ENCODE results near the gene KRTAP2-2. TPM values are rescaled to one million over a fixed set of nuclear protein-coding genes. Genes with fewer than 3 reads are reported as not detected.
"Not testable (repeated sequence)": the region's sequence is repeated elsewhere in the genome, so short reads cannot be mapped to it uniquely, and the experiment has no call there.

The KRTAP2-2 gene, protein sequence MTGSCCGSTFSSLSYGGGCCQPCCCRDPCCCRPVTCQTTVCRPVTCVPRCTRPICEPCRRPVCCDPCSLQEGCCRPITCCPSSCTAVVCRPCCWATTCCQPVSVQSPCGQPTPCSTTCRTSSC
- not detected for polyA plus RNA-seq (ENCODE audit: insufficient read length)

GRCh38 chr17:41055130-41055529 lies at the start of gene KRTAP2-2:
KRTAP2-2 (minus strand) TSS chr17:41055230; CDS start chr17:41055211, 19 bp downstream.
- DNase-seq (ENCODE audit: low read depth): not testable (repeated sequence)

DNA sequence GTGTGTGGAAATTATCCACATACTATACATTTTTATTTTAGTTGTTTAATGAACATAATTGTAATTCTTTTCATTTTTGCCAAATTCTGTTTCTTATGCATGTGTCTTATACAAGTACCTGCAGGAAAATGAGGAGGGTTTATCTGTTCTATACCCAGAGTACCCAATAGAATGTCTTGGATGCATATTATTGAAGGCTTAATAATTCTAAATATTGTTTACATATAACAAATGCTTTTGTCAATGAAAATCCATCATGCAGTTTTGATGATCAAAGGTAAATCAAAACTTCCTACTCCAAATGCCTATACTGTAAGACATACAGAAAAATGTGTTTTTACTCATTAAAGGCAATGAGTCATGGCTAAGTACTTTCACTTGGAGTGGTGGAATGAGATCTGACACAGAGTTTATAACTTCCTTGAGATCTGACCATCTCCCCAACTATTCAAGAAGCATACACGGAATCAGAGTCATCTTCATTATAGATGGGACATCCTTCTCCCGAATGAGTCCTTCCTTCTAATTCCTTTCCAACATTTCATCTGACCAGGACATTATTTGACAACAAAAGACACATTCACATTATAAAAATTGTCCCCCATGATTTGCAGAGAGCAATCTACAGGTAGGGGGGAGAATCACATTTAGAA lies 49.5 kb upstream of the KRTAP2-2 start:
- DNase-seq (ENCODE audit: low read depth): not testable (repeated sequence)

DNA sequence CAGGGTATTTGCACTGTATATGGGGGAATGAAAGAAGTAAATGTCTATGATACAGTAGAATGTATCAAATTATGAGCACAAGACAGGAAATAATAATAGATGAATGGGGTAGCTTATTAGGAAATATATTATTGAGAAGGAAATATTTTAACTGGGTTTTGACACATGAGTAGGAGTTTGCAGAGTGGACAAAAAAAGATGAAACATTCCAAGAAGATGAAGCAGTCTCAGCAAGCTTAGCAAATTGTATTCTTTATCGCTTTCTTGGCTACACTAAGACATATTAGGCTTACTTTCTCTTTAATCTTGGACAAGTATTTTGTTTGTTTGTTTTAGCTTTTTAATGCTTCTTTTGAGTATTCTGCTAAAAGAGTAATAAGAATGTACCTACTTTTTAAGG lies 48.9 kb upstream of the KRTAP2-2 start:
- DNase-seq (ENCODE audit: low read depth): no peak

DNA sequence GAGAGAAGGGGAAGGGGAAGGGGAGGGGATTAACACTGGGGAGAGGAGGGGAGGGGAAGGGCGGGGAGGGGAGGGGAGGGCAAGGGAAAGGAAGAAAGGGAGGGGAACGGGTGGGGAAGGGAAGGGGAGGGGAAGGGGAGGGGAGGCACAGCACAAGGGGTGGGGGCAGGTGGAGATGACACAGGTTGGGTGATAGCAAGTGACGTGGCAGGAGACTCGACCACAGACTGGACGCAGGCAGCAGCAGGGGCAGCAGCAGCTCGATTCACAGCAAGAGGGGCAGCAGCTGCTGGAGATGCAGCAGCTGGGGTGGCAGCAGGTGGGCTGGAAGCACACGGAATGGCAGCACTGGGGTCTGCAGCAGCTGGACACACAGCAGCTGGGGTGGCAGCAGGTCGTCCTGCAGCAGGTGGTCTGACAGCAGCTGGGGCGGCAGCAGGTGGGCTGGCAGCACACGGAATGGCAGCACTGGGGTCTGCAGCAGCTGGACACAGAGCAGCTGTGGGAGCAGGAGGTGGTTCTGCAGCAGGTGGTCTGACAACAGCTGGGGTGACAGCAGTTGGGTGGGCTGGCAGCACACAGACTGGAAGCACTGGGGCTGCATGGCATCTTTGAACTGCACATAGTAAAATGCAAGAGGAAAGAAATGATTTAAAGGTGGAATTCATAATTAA lies 46.7 kb upstream of the KRTAP2-2 start, which contains the start of gene KRTAP4-16:
KRTAP4-16 (minus strand) TSS at position 624 of the 674 bp plus-strand sequence; CDS start at position 624, 0 bp downstream.
- no peak for DNase-seq (ENCODE audit: low read depth)

DNA sequence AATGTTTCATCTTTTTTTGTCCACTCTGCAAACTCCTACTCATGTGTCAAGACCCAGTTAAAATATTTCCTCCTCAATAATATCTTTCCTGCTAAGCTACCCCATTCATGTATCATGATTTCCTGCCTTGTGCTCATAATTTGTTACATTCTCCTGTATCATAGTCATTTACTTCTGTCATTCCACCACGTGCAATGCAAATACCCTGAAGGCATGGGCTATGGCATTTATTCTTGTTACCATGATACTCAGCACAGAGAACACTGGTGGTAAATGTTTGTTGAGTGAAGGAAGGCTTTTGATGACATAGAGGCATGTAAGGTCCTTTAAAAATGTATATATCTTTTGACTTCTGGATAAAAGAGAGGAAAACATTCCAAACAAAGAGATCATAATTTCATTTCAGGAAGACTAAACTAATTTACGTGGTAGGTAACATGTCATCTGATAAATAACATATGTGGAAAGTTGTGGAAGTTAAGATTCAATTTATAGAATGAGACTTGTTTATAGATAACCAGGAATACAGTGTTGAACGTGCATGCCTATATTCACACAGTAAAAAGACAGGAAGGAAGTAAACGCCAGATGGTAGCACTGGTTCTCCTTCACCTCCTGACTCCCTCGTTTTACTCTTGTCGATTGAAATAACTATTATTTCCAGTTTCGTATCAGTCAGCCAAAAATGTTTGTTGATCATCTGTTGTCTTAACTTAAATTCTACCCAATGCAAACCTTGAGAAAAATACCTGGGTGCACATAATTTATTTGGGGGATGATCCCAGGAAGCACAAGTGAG lies 44.9 kb upstream of the KRTAP2-2 start:
- not testable (repeated sequence) for DNase-seq (ENCODE audit: low read depth)

GRCh38 chr17:41098481-41098880 lies 43.5 kb upstream of the KRTAP2-2 start:
- no peak for DNase-seq (ENCODE audit: low read depth)

DNA sequence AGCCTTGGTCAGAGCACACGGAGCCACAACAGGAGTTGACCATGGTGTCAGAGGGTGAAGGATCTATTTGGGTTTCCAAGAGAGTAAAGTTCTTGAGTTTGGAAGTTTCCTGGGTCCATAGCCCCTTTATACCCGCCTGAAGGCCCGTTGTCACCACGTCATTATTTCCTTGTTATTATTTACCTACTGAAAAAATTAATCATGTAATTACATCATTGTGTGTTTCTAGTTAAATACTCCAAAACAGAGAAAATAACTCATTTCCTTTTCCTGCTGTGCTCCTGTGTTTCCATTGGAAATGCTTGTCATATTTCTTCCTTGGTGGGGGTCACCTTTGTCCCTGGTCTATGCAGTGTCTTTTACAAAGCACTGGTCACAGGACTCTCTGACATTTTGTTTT lies 43.0 kb upstream of the KRTAP2-2 start, which contains the start of gene KRTAP4-8:
KRTAP4-8 (minus strand) TSS at position 101 of the 400 bp plus-strand sequence; CDS start at position 43, 58 bp downstream.
- no peak for DNase-seq (ENCODE audit: low read depth)

DNA sequence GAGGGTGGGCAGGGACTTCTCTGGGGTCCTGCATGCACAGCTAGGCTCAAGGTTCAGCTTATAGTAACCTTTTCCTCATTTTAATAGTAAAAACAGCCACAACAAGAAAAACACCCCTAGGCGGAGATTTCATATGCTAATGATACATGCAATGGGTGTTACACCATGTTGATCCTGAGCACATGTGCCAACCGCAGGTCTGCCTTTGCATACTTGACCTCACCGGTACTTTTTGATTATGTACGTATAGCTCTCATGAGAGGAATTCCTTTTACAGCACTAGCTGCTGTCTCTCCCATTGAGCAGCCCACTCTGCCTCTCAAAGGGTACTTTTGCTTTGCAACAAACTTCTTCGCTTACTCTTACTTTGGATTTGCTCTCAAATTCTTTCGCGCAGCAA lies 41.0 kb upstream of the KRTAP2-2 start:
- no peak for DNase-seq (ENCODE audit: low read depth)

GRCh38 chr17:41088760-41089352 lies 33.8 kb upstream of the KRTAP2-2 start:
- DNase-seq (ENCODE audit: low read depth): not testable (repeated sequence)

- not testable (repeated sequence) for DNase-seq (ENCODE audit: low read depth)
Measured at GRCh38 chr17:41084100-41084856, 29.2 kb upstream of the KRTAP2-2 start, which contains the start of gene KRTAP4-7. KRTAP4-7 (plus strand) TSS chr17:41084150; CDS start chr17:41084207, 57 bp downstream.

- DNase-seq (ENCODE audit: low read depth): not testable (repeated sequence)
Measured at GRCh38 chr17:41083427-41083826, 28.4 kb upstream of the KRTAP2-2 start.

- no peak for DNase-seq (ENCODE audit: low read depth)
Measured at GRCh38 chr17:41082626-41083025, 27.6 kb upstream of the KRTAP2-2 start.

GRCh38 chr17:41076788-41077187 lies 21.8 kb upstream of the KRTAP2-2 start:
- DNase-seq (ENCODE audit: low read depth): no peak

DNA sequence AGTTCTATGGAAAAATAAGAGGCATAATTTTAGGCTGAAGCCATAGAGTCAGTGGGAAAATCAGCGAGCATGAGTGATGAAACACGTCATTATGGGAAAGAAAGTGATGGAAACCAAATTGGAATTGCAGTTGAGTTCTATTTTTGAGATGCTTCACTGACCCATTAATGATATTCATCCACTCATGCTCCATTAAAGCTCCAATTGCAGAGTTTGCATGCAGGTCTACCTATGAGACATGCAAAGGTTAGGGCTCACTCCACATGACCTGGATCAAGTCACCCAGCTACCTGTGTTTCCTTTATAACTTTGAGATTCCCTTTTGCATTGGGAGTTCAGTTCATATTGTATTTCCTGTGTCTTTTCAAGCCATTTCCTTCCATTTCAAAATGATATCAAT lies 18.6 kb upstream of the KRTAP2-2 start:
- no peak for DNase-seq (ENCODE audit: low read depth)

DNA sequence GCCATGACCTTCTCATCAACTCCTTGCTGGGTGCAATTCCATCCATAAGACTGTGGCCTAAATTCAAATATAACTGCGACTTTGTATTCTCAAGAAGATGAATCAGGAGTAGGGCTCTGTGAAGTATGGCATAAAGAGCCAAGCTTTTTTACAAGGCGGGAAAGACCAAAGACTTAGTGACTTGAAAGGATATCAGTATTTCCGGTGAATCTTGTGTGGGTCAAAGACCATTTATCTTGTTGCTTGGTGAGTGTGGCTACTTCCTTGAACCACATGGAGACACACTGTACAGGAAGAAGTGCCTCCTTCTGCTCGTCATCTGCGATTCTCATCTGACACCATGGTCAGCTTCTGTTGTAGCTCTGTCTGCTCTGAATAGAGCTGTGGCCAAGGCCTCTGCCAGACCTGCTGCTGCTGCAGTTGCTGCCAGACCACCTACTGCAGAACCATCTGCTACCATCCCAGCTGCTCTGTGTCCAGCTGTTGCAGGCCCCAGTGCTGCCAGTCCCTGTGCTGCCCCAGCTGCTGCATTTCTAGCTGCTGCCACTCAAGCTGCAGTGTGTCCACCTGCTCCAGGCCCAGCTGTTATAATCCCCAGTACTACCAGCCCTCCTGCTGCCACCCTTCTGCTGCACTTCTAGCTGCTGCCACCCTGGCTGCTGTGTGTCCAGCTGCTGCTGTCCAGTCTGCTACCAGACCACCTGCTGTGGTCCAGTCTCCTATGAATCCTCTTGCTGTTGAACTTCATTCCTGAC lies 16.8 kb upstream of the KRTAP2-2 start:
- DNase-seq (ENCODE audit: low read depth): no peak

- DNase-seq (ENCODE audit: low read depth): no peak
Measured at GRCh38 chr17:41069031-41069430, 14.0 kb upstream of the KRTAP2-2 start.

- no peak for DNase-seq (ENCODE audit: low read depth)
Measured at GRCh38 chr17:41067281-41067680, 12.3 kb upstream of the KRTAP2-2 start.

- no peak for DNase-seq (ENCODE audit: low read depth)
Measured at GRCh38 chr17:41065829-41066624, 11.0 kb upstream of the KRTAP2-2 start, which contains the start of gene KRTAP2-4. KRTAP2-4 (minus strand) TSS chr17:41065879; CDS start chr17:41065845, 34 bp downstream.
